T-helper 2 cell treated with Interferon-gamma antibody and Interleukin-4, amounts not matched to agents 5 μg/mL and 100 μg/mL, for 36 hours (primary cell): Measurements from ENCODE around the gene PDF.
"Not testable (repeated sequence)": the region's sequence is repeated elsewhere in the genome, so short reads cannot be mapped to it uniquely, and the experiment has no call there.

Source experiments
- DNase-seq: peaks from one replicate; pipeline ENCODE4 v3.0.0; 2021; ENCODE audit warnings: low spot score
- H3K27ac Mint-ChIP-seq: one replicate; pipeline ENCODE4 v1.8.0; 2021; ENCODE audit warnings: mild to moderate bottlenecking, mixed read lengths
- H3K27me3 Mint-ChIP-seq: one replicate; pipeline ENCODE4 v1.8.0; 2021; ENCODE audit warnings: low read depth, mixed read lengths
- H3K36me3 Mint-ChIP-seq: one replicate; pipeline ENCODE4 v1.8.0; 2021; ENCODE audit warnings: low read depth, mixed read lengths
- H3K4me1 Mint-ChIP-seq: one replicate; pipeline ENCODE4 v1.8.0; 2021; ENCODE audit warnings: low read depth, mixed read lengths
- H3K4me3 Mint-ChIP-seq: one replicate; pipeline ENCODE4 v1.8.0; 2022; ENCODE audit warnings: mild to moderate bottlenecking, moderate library complexity, mixed read lengths
- H3K9me3 Mint-ChIP-seq: one replicate; pipeline ENCODE4 v1.8.0; 2021; ENCODE audit warnings: mixed read lengths

PDF gene

GRCh38 chr16:69330286-69331109 lies at the start of gene PDF:
Gene PDF, minus strand, starts transcription at chr16:69330588. Its CDS starts 18 bp downstream, at chr16:69330570.
- H3K36me3 Mint-ChIP-seq, result peaks cover 61% of the 10 kb centered on the region
- no peaks in the 10 kb centered on the region for H3K27me3 Mint-ChIP-seq
- H3K4me1 Mint-ChIP-seq, result peaks cover 38% of the 10 kb centered on the region

GRCh38 chr16:69378760-69379159 lies 48.4 kb upstream of the PDF start:
- Mint-ChIP-seq H3K36me3 (peaks cover 41% of the 10 kb centered on the region), H3K27me3 (no peaks in the 10 kb centered on the region), H3K9me3 (no peaks in the 10 kb centered on the region), H3K4me3 (no peak overlapping the region), H3K4me1 (peaks cover 16% of the 10 kb centered on the region), H3K27ac (no peak overlapping the region)
- DNase-seq, result no peak

More at GRCh38 chr16:69330286-69331109, at the start of gene PDF:
- peak; percentile 91 for DNase-seq
- Mint-ChIP-seq H3K27ac (peak within 1 kb of the TSS; percentile 83), H3K9me3 (no peaks in the 10 kb centered on the region), H3K4me3 (peak within 1 kb of the TSS; percentile 86)

GRCh38 chr16:69378036-69378435 lies 47.6 kb upstream of the PDF start:
- peaks cover 39% of the 10 kb centered on the region for H3K36me3 Mint-ChIP-seq
- no peak overlapping the region for H3K27ac Mint-ChIP-seq
- no peaks in the 10 kb centered on the region for H3K27me3 Mint-ChIP-seq
- H3K4me3 Mint-ChIP-seq, result no peak overlapping the region
- DNase-seq, result no peak
- peaks cover 11% of the 10 kb centered on the region for H3K4me1 Mint-ChIP-seq
- no peaks in the 10 kb centered on the region for H3K9me3 Mint-ChIP-seq

GRCh38 chr16:69376393-69377059 lies 46.1 kb upstream of the PDF start:
- Mint-ChIP-seq H3K36me3 (peaks cover 40% of the 10 kb centered on the region), H3K4me3 (no peak overlapping the region), H3K27ac (no peak overlapping the region), H3K27me3 (no peaks in the 10 kb centered on the region), H3K4me1 (peaks cover 3% of the 10 kb centered on the region), H3K9me3 (no peaks in the 10 kb centered on the region)
- DNase-seq, result no peak

GRCh38 chr16:69373019-69373418 lies 42.6 kb upstream of the PDF start:
- Mint-ChIP-seq H3K4me1 (peaks cover 5% of the 10 kb centered on the region), H3K4me3 (no peak overlapping the region), H3K27ac (no peak overlapping the region), H3K36me3 (peaks cover 49% of the 10 kb centered on the region), H3K27me3 (no peaks in the 10 kb centered on the region), H3K9me3 (no peaks in the 10 kb centered on the region)
- no peak for DNase-seq

GRCh38 chr16:69371564-69371963 lies 41.2 kb upstream of the PDF start:
- Mint-ChIP-seq H3K4me1 (peaks cover 5% of the 10 kb centered on the region), H3K27ac (no peak overlapping the region), H3K4me3 (no peak overlapping the region), H3K27me3 (no peaks in the 10 kb centered on the region), H3K36me3 (peaks cover 55% of the 10 kb centered on the region), H3K9me3 (no peaks in the 10 kb centered on the region)
- DNase-seq, result no peak

- Mint-ChIP-seq H3K36me3 (peaks cover 62% of the 10 kb centered on the region), H3K27ac (no peak overlapping the region), H3K27me3 (no peaks in the 10 kb centered on the region), H3K9me3 (no peaks in the 10 kb centered on the region), H3K4me3 (no peak overlapping the region), H3K4me1 (peaks cover 6% of the 10 kb centered on the region)
- no peak for DNase-seq
Measured at GRCh38 chr16:69368866-69369265, 38.5 kb upstream of the PDF start.

GRCh38 chr16:69367980-69368379 lies 37.6 kb upstream of the PDF start:
- no peaks in the 10 kb centered on the region for H3K9me3 Mint-ChIP-seq
- DNase-seq, result no peak
- H3K27ac Mint-ChIP-seq, result no peak overlapping the region
- H3K4me3 Mint-ChIP-seq, result no peak overlapping the region
- no peaks in the 10 kb centered on the region for H3K27me3 Mint-ChIP-seq
- peaks cover 8% of the 10 kb centered on the region for H3K4me1 Mint-ChIP-seq
- H3K36me3 Mint-ChIP-seq, result peaks cover 60% of the 10 kb centered on the region

- DNase-seq, result no peak
- Mint-ChIP-seq H3K27me3 (no peaks in the 10 kb centered on the region), H3K36me3 (peaks cover 54% of the 10 kb centered on the region), H3K9me3 (no peaks in the 10 kb centered on the region), H3K4me3 (no peak overlapping the region), H3K27ac (no peak overlapping the region), H3K4me1 (peaks cover 6% of the 10 kb centered on the region)
Measured at GRCh38 chr16:69366431-69366830, 36.0 kb upstream of the PDF start.

GRCh38 chr16:69365901-69366300 lies 35.5 kb upstream of the PDF start:
- Mint-ChIP-seq H3K27me3 (no peaks in the 10 kb centered on the region), H3K4me3 (no peak overlapping the region), H3K36me3 (peaks cover 55% of the 10 kb centered on the region), H3K27ac (no peak overlapping the region), H3K4me1 (peaks cover 5% of the 10 kb centered on the region), H3K9me3 (no peaks in the 10 kb centered on the region)
- DNase-seq, result no peak

- DNase-seq, result no peak
- Mint-ChIP-seq H3K9me3 (no peaks in the 10 kb centered on the region), H3K27ac (no peak overlapping the region), H3K27me3 (no peaks in the 10 kb centered on the region), H3K4me3 (no peak overlapping the region), H3K36me3 (peaks cover 45% of the 10 kb centered on the region), H3K4me1 (peaks cover 3% of the 10 kb centered on the region)
Measured at GRCh38 chr16:69364088-69364487, 33.7 kb upstream of the PDF start.

- Mint-ChIP-seq H3K27me3 (no peaks in the 10 kb centered on the region), H3K4me1 (peaks cover 3% of the 10 kb centered on the region), H3K36me3 (peaks cover 40% of the 10 kb centered on the region), H3K4me3 (no peak overlapping the region), H3K9me3 (no peaks in the 10 kb centered on the region), H3K27ac (no peak overlapping the region)
- no peak for DNase-seq
Measured at GRCh38 chr16:69363281-69363717, 32.9 kb upstream of the PDF start.

- H3K9me3 Mint-ChIP-seq, H3K4me3 Mint-ChIP-seq, H3K4me1 Mint-ChIP-seq, H3K27me3 Mint-ChIP-seq, H3K27ac Mint-ChIP-seq, DNase-seq: not testable (repeated sequence)
- H3K36me3 Mint-ChIP-seq, result peaks cover 38% of the 10 kb centered on the region
Measured at GRCh38 chr16:69360070-69360469, 29.7 kb upstream of the PDF start.

- Mint-ChIP-seq H3K4me3 (no peak within 1 kb of the TSS), H3K27me3 (no peaks in the 10 kb centered on the region), H3K27ac (no peak within 1 kb of the TSS), H3K4me1 (no peaks in the 10 kb centered on the region), H3K36me3 (peaks cover 28% of the 10 kb centered on the region), H3K9me3 (no peaks in the 10 kb centered on the region)
- no peak for DNase-seq
Measured at GRCh38 chr16:69351309-69352027, 21.1 kb upstream of the PDF start, which contains the start of gene TMED6. Gene TMED6, minus strand, starts transcription at chr16:69351786. Its CDS starts 33 bp downstream, at chr16:69351753.
